Activated T-helper 17 cell treated with anti-CD3 and anti-CD28 coated beads, Interleukin-2, amount 50 U/mL, for 72 hours (primary cell): ENCODE measurements around the gene SH3RF2. TPM values are rescaled to one million over a fixed set of nuclear protein-coding genes. Genes with fewer than 3 reads are reported as not detected.

ENCODE experiments used
- total RNA-seq, 2 donors: library from RNA; stranded (reverse); gene quantifications; one replicate each; pipeline ENCODE4 v1.2.3, GENCODE V29; 2022

The SH3RF2 gene
- total RNA-seq, 2 donors from 2014 or later: 0.80 TPM; not detected in 1

Other genes starting within 250 kb of the SH3RF2 start
- gene PRELID2, start 101.2 kb upstream of the SH3RF2 start, total RNA-seq: 10 to 100 TPM in 1 of 2 donors, 1 to 10 TPM in 1; 7.7 to 29.1 TPM
- gene GRXCR2, start 63.6 kb upstream of the SH3RF2 start, total RNA-seq: not detected
- gene PLAC8L1, start 169.0 kb downstream of the SH3RF2 start, total RNA-seq: under 1 TPM; 0.45 to 0.69 TPM
- 100 to 1,000 TPM in 1 of 2 donors, 10 to 100 TPM in 1; 90.3 to 147 TPM for gene LARS1, start 246.1 kb downstream of the SH3RF2 start, total RNA-seq